ENCODE measurements around the gene GNAZ.

DNA sequence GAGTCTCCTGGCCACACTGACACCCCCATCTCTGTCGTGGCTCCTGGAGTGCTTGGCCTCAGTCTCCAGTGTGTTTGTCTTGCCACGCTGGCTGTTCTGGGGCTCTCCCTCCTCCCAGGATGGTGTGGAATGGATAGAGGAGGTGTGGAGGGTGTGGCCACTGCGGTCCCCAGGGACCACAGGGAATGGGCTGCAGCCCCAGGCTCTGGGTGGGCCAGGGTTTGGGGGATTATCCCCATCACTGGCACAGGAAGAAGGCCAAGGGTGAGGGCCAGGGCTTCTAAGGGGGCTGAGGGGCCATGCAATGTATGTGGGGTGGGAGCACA is 8.1 kb downstream of the GNAZ start:
- TF ChIP-seq POLR2A (IDR thresholded peaks at IDR 0.05) (no peak), EP300 (IDR thresholded peaks at IDR 0.05) (no peak)
- TF ChIP-seq, protein P1, sequence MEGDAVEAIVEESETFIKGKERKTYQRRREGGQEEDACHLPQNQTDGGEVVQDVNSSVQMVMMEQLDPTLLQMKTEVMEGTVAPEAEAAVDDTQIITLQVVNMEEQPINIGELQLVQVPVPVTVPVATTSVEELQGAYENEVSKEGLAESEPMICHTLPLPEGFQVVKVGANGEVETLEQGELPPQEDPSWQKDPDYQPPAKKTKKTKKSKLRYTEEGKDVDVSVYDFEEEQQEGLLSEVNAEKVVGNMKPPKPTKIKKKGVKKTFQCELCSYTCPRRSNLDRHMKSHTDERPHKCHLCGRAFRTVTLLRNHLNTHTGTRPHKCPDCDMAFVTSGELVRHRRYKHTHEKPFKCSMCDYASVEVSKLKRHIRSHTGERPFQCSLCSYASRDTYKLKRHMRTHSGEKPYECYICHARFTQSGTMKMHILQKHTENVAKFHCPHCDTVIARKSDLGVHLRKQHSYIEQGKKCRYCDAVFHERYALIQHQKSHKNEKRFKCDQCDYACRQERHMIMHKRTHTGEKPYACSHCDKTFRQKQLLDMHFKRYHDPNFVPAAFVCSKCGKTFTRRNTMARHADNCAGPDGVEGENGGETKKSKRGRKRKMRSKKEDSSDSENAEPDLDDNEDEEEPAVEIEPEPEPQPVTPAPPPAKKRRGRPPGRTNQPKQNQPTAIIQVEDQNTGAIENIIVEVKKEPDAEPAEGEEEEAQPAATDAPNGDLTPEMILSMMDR (IDR thresholded peaks at IDR 0.05) = no peak

Measured in ovary (tissue), 3 donors.